ENCODE results near the gene DENND2D.

Gene DENND2D

GRCh38 chr1:111212634-111213335 is 12.3 kb upstream of the DENND2D start:
- H3K27me3 ChIP-seq (ENCODE audit: control insufficient read depth, insufficient read depth, low read length), result no peaks in the 10 kb centered on the region; the same call in 1 of the 2 replicates
- no peaks in the 10 kb centered on the region for H3K9me3 ChIP-seq (ENCODE audit: control insufficient read depth, insufficient read depth, low read length)
- H3K4me3 ChIP-seq (ENCODE audit: low read depth, low read length), result no peak overlapping the region
- H3K36me3 ChIP-seq (ENCODE audit: control insufficient read depth, insufficient read depth, low read length), result no peaks in the 10 kb centered on the region
- H3K9ac ChIP-seq (ENCODE audit: low read depth, low read length), result no peak overlapping the region
- H3K4me1 ChIP-seq (ENCODE audit: control insufficient read depth, insufficient read depth, low read length), result 0 out of 2 replicates have a peak, but pooled peaks cover 5% of the 10 kb centered on the region
- H3K27ac ChIP-seq (ENCODE audit: low read depth, low read length), result no peak overlapping the region

- no peaks in the 10 kb centered on the region; the same call in 1 of the 2 replicates for H3K27me3 ChIP-seq (ENCODE audit: control insufficient read depth, insufficient read depth, low read length)
- no peak overlapping the region for H3K4me3 ChIP-seq (ENCODE audit: low read depth, low read length)
- 0 out of 2 replicates have a peak, but pooled peaks cover 5% of the 10 kb centered on the region for H3K4me1 ChIP-seq (ENCODE audit: control insufficient read depth, insufficient read depth, low read length)
- H3K9me3 ChIP-seq (ENCODE audit: control insufficient read depth, insufficient read depth, low read length), result no peaks in the 10 kb centered on the region
- H3K36me3 ChIP-seq (ENCODE audit: control insufficient read depth, insufficient read depth, low read length), result no peaks in the 10 kb centered on the region
- no peak overlapping the region for H3K27ac ChIP-seq (ENCODE audit: low read depth, low read length)
- no peak overlapping the region for H3K9ac ChIP-seq (ENCODE audit: low read depth, low read length)
Measured at GRCh38 chr1:111211921-111212320, 11.5 kb upstream of the DENND2D start.

GRCh38 chr1:111209622-111210021 is 9.2 kb upstream of the DENND2D start:
- Histone ChIP-seq H3K4me3 (ENCODE audit: low read depth, low read length) (no peak overlapping the region), H3K9me3 (ENCODE audit: control insufficient read depth, insufficient read depth, low read length) (no peaks in the 10 kb centered on the region), H3K9ac (ENCODE audit: low read depth, low read length) (no peak overlapping the region), H3K27me3 (ENCODE audit: control insufficient read depth, insufficient read depth, low read length) (peaks cover 10% of the 10 kb centered on the region), H3K36me3 (ENCODE audit: control insufficient read depth, insufficient read depth, low read length) (no peaks in the 10 kb centered on the region), H3K27ac (ENCODE audit: low read depth, low read length) (no peak overlapping the region), H3K4me1 (ENCODE audit: control insufficient read depth, insufficient read depth, low read length) (0 out of 2 replicates have a peak, but pooled peaks cover 3% of the 10 kb centered on the region)

GRCh38 chr1:111208921-111209320 is 8.5 kb upstream of the DENND2D start:
- H3K4me3 ChIP-seq (ENCODE audit: low read depth, low read length), result no peak overlapping the region
- H3K9me3 ChIP-seq (ENCODE audit: control insufficient read depth, insufficient read depth, low read length), result no peaks in the 10 kb centered on the region
- no peaks in the 10 kb centered on the region for H3K36me3 ChIP-seq (ENCODE audit: control insufficient read depth, insufficient read depth, low read length)
- no peak overlapping the region for H3K27ac ChIP-seq (ENCODE audit: low read depth, low read length)
- no peak overlapping the region for H3K9ac ChIP-seq (ENCODE audit: low read depth, low read length)
- H3K4me1 ChIP-seq (ENCODE audit: control insufficient read depth, insufficient read depth, low read length), result no peaks in the 10 kb centered on the region
- peaks cover 17% of the 10 kb centered on the region for H3K27me3 ChIP-seq (ENCODE audit: control insufficient read depth, insufficient read depth, low read length)

- Histone ChIP-seq H3K4me3 (ENCODE audit: low read depth, low read length) (no peak overlapping the region), H3K9me3 (ENCODE audit: control insufficient read depth, insufficient read depth, low read length) (no peaks in the 10 kb centered on the region), H3K4me1 (ENCODE audit: control insufficient read depth, insufficient read depth, low read length) (no peaks in the 10 kb centered on the region), H3K36me3 (ENCODE audit: control insufficient read depth, insufficient read depth, low read length) (no peaks in the 10 kb centered on the region), H3K27me3 (ENCODE audit: control insufficient read depth, insufficient read depth, low read length) (peaks cover 24% of the 10 kb centered on the region), H3K9ac (ENCODE audit: low read depth, low read length) (no peak overlapping the region), H3K27ac (ENCODE audit: low read depth, low read length) (no peak overlapping the region)
Measured at GRCh38 chr1:111205714-111206050, 5.2 kb upstream of the DENND2D start.

GRCh38 chr1:111204983-111205713 is 4.7 kb upstream of the DENND2D start:
- H3K27me3 ChIP-seq (ENCODE audit: control insufficient read depth, insufficient read depth, low read length), result peaks cover 24% of the 10 kb centered on the region
- H3K9me3 ChIP-seq (ENCODE audit: control insufficient read depth, insufficient read depth, low read length), result no peaks in the 10 kb centered on the region
- H3K4me3 ChIP-seq (ENCODE audit: low read depth, low read length), result no peak overlapping the region
- no peaks in the 10 kb centered on the region for H3K4me1 ChIP-seq (ENCODE audit: control insufficient read depth, insufficient read depth, low read length)
- H3K9ac ChIP-seq (ENCODE audit: low read depth, low read length), result no peak overlapping the region
- no peaks in the 10 kb centered on the region for H3K36me3 ChIP-seq (ENCODE audit: control insufficient read depth, insufficient read depth, low read length)
- no peak overlapping the region for H3K27ac ChIP-seq (ENCODE audit: low read depth, low read length)

- no peak overlapping the region for H3K4me3 ChIP-seq (ENCODE audit: low read depth, low read length)
- no peak overlapping the region for H3K9ac ChIP-seq (ENCODE audit: low read depth, low read length)
- H3K4me1 ChIP-seq (ENCODE audit: control insufficient read depth, insufficient read depth, low read length), result no peaks in the 10 kb centered on the region
- H3K9me3 ChIP-seq (ENCODE audit: control insufficient read depth, insufficient read depth, low read length), result no peaks in the 10 kb centered on the region
- no peaks in the 10 kb centered on the region for H3K36me3 ChIP-seq (ENCODE audit: control insufficient read depth, insufficient read depth, low read length)
- H3K27ac ChIP-seq (ENCODE audit: low read depth, low read length), result no peak overlapping the region
- peaks cover 24% of the 10 kb centered on the region for H3K27me3 ChIP-seq (ENCODE audit: control insufficient read depth, insufficient read depth, low read length)
Measured at GRCh38 chr1:111204201-111204982, 3.9 kb upstream of the DENND2D start.

GRCh38 chr1:111203681-111204200 is 3.3 kb upstream of the DENND2D start:
- Histone ChIP-seq H3K27me3 (ENCODE audit: control insufficient read depth, insufficient read depth, low read length) (peaks cover 24% of the 10 kb centered on the region), H3K4me1 (ENCODE audit: control insufficient read depth, insufficient read depth, low read length) (no peaks in the 10 kb centered on the region), H3K4me3 (ENCODE audit: low read depth, low read length) (no peak overlapping the region), H3K9me3 (ENCODE audit: control insufficient read depth, insufficient read depth, low read length) (no peaks in the 10 kb centered on the region), H3K9ac (ENCODE audit: low read depth, low read length) (no peak overlapping the region), H3K36me3 (ENCODE audit: control insufficient read depth, insufficient read depth, low read length) (no peaks in the 10 kb centered on the region), H3K27ac (ENCODE audit: low read depth, low read length) (no peak overlapping the region)

GRCh38 chr1:111202707-111203623 is 2.5 kb upstream of the DENND2D start:
- Histone ChIP-seq H3K4me3 (ENCODE audit: low read depth, low read length) (no peak overlapping the region), H3K9ac (ENCODE audit: low read depth, low read length) (no peak overlapping the region), H3K27ac (ENCODE audit: low read depth, low read length) (no peak overlapping the region)

GRCh38 chr1:111202366-111202706 is 1.9 kb upstream of the DENND2D start:
- Histone ChIP-seq H3K36me3 (ENCODE audit: control insufficient read depth, insufficient read depth, low read length) (no peaks in the 10 kb centered on the region), H3K9me3 (ENCODE audit: control insufficient read depth, insufficient read depth, low read length) (no peaks in the 10 kb centered on the region), H3K27ac (ENCODE audit: low read depth, low read length) (no peak overlapping the region), H3K4me1 (ENCODE audit: control insufficient read depth, insufficient read depth, low read length) (no peaks in the 10 kb centered on the region), H3K9ac (ENCODE audit: low read depth, low read length) (no peak overlapping the region), H3K4me3 (ENCODE audit: low read depth, low read length) (no peak overlapping the region), H3K27me3 (ENCODE audit: control insufficient read depth, insufficient read depth, low read length) (peaks cover 24% of the 10 kb centered on the region)

More at GRCh38 chr1:111202707-111203623, 2.5 kb upstream of the DENND2D start:
- H3K4me1 ChIP-seq (ENCODE audit: control insufficient read depth, insufficient read depth, low read length), result no peaks in the 10 kb centered on the region
- no peaks in the 10 kb centered on the region for H3K9me3 ChIP-seq (ENCODE audit: control insufficient read depth, insufficient read depth, low read length)
- H3K36me3 ChIP-seq (ENCODE audit: control insufficient read depth, insufficient read depth, low read length), result no peaks in the 10 kb centered on the region
- peaks cover 24% of the 10 kb centered on the region for H3K27me3 ChIP-seq (ENCODE audit: control insufficient read depth, insufficient read depth, low read length)

All from HUES48 (cell line).